Muscle of arm (tissue), 12 donors: ENCODE measurements around the gene DLK2. TPM values are rescaled to one million over a fixed set of nuclear protein-coding genes. Genes with fewer than 3 reads are reported as not detected.
"Not testable (repeated sequence)": the region's sequence is repeated elsewhere in the genome, so short reads cannot be mapped to it uniquely, and the experiment has no call there.

ENCODE experiments used
- DNase-seq: peaks from one replicate; pipeline ENCODE4 v3.0.0-alpha.2; 2013
- polyA plus RNA-seq, 12 donors: library from polyadenylated mRNA; unstranded; fragments of 120-200 nt; gene quantifications; one replicate each; pipeline ENCODE4 v1.2.1, GENCODE V29; 2013; ENCODE audit not compliant: insufficient read length in 12 of 12

DLK2 gene
- polyA plus RNA-seq, 12 donors = 1.5 to 4.9 (median 2.0) TPM; not detected in 2

GRCh38 chr6:43488667-43489276, 33.4 kb upstream of the DLK2 start:
- no peak for DNase-seq

GRCh38 chr6:43481591-43482236, 26.4 kb upstream of the DLK2 start:
- no peak for DNase-seq

- no peak for DNase-seq
Observed at GRCh38 chr6:43481075-43481474, 25.7 kb upstream of the DLK2 start.

GRCh38 chr6:43478008-43478372, 22.6 kb upstream of the DLK2 start:
- no peak for DNase-seq

- peak; percentile 92 for DNase-seq
Observed at GRCh38 chr6:43477235-43478007, 22.1 kb upstream of the DLK2 start, which contains the start of gene TJAP1. Gene TJAP1 (plus strand): TSS chr6:43477570. CDS start chr6:43499002, 21,432 bp downstream.

GRCh38 chr6:43476746-43477145, 21.4 kb upstream of the DLK2 start:
- DNase-seq = no peak

- DNase-seq = no peak
Observed at GRCh38 chr6:43475516-43475915, 20.2 kb upstream of the DLK2 start.

GRCh38 chr6:43472515-43472914, 17.2 kb upstream of the DLK2 start:
- no peak for DNase-seq

- DNase-seq = no peak
Observed at GRCh38 chr6:43471399-43471798, 16.1 kb upstream of the DLK2 start.

- DNase-seq = no peak
Observed at GRCh38 chr6:43469947-43470346, 14.6 kb upstream of the DLK2 start.

- no peak for DNase-seq
Observed at GRCh38 chr6:43468748-43469681, 13.7 kb upstream of the DLK2 start.

GRCh38 chr6:43468240-43468639, 12.9 kb upstream of the DLK2 start:
- DNase-seq = no peak

GRCh38 chr6:43467752-43468151, 12.4 kb upstream of the DLK2 start:
- DNase-seq = no peak

GRCh38 chr6:43467265-43467664, 11.9 kb upstream of the DLK2 start:
- not testable (repeated sequence) for DNase-seq

GRCh38 chr6:43465948-43466347, 10.6 kb upstream of the DLK2 start:
- no peak for DNase-seq

- no peak for DNase-seq
Observed at GRCh38 chr6:43464337-43464736, 9.0 kb upstream of the DLK2 start.

GRCh38 chr6:43461936-43462335, 6.6 kb upstream of the DLK2 start:
- no peak for DNase-seq

- DNase-seq = no peak
Observed at GRCh38 chr6:43460032-43460431, 4.7 kb upstream of the DLK2 start.

GRCh38 chr6:43459535-43459934, 4.2 kb upstream of the DLK2 start:
- DNase-seq = no peak

- not testable (repeated sequence) for DNase-seq
Observed at GRCh38 chr6:43458154-43458553, 2.8 kb upstream of the DLK2 start.

GRCh38 chr6:43457643-43458042, 2.3 kb upstream of the DLK2 start:
- DNase-seq = no peak
